Osteoblast (primary cell): Measurements from ENCODE around the gene CXCL6. TPM values are rescaled to one million over a fixed set of nuclear protein-coding genes. Genes with fewer than 3 reads are reported as not detected.

Source experiments
- DNase-seq: peaks from one replicate; pipeline ENCODE4 v3.0.0; 2011; ENCODE audit warnings: low spot score, mixed read lengths; ENCODE audit not compliant: insufficient read length; ENCODE audit errors: missing footprints
- H2AFZ ChIP-seq: 2 replicates; pipeline ENCODE4 v1.6.0; 2011; ENCODE audit warnings: mild to moderate bottlenecking, low read length
- H3K27ac ChIP-seq: 2 replicates; pipeline ENCODE4 v1.5.1; 2011; ENCODE audit warnings: mild to moderate bottlenecking, low read depth, low read length, moderate library complexity
- H3K27me3 ChIP-seq: 2 replicates; pipeline ENCODE4 v1.6.0; 2012; ENCODE audit warnings: mild to moderate bottlenecking, control low read depth, inconsistent platforms, low read length, moderate library complexity; ENCODE audit not compliant: insufficient read depth
- H3K36me3 ChIP-seq: 2 replicates; pipeline ENCODE4 v1.5.1; 2011; ENCODE audit warnings: mild to moderate bottlenecking, low read length, control low read depth, moderate library complexity; ENCODE audit not compliant: insufficient read depth
- H3K4me1 ChIP-seq: 2 replicates; pipeline ENCODE4 v1.5.1; 2011; ENCODE audit warnings: mild to moderate bottlenecking, low read length, control low read depth, moderate library complexity; ENCODE audit not compliant: insufficient read depth
- H3K4me2 ChIP-seq: 2 replicates; pipeline ENCODE4 v1.6.0; 2011; ENCODE audit warnings: mild to moderate bottlenecking, low read length; ENCODE audit not compliant: insufficient read depth
- H3K4me3 ChIP-seq: fragments of 200-600 bp; sonication (generic); 3 replicates; pipeline ENCODE4 v1.5.1; 2012; ENCODE audit warnings: mild to moderate bottlenecking, low read length, inconsistent platforms; ENCODE audit not compliant: insufficient read depth
- H3K79me2 ChIP-seq: 2 replicates; pipeline ENCODE4 v1.6.0; 2012; ENCODE audit warnings: mild to moderate bottlenecking, low read length, control low read depth, inconsistent platforms; ENCODE audit not compliant: insufficient read depth
- H3K9me3 ChIP-seq: 2 replicates; pipeline ENCODE4 v1.5.1; 2011; ENCODE audit warnings: low read depth, low read length, control low read depth
- H4K20me1 ChIP-seq: 2 replicates; pipeline ENCODE4 v1.6.0; 2012; ENCODE audit warnings: mild to moderate bottlenecking, low read length, control low read depth; ENCODE audit not compliant: insufficient read depth
- CTCF ChIP-seq: IDR thresholded peaks from 2 replicates; pipeline ENCODE4 v1.5.1; 2011; ENCODE audit warnings: mild to moderate bottlenecking, low read depth, low read length, moderate library complexity; ENCODE audit errors: extremely low read depth
- total RNA-seq: library from RNA; depleted of rRNA; stranded (reverse); fragments of >200 nt; gene quantifications from 2 replicates; pipeline ENCODE4 v1.2.3, GENCODE V29; 2012

The CXCL6 gene
- total RNA-seq, result 1.1 TPM in 1 of 2 replicates, not detected in the other

GRCh38 chr4:73836373-73837279 lies at the start of gene CXCL6:
CXCL6 (plus strand) TSS chr4:73836678; CDS start chr4:73836751, 73 bp downstream.
- Histone ChIP-seq H4K20me1 (no peaks in the 10 kb centered on the region), H3K36me3 (no peaks in the 10 kb centered on the region), H3K4me3 (peak within 1 kb of the TSS; percentile 70), H3K4me1 (peaks cover 31% of the 10 kb centered on the region), H3K9me3 (no peaks in the 10 kb centered on the region), H3K27ac (no peak within 1 kb of the TSS), H3K79me2 (no peaks in the 10 kb centered on the region), H2AFZ (peak within 1 kb of the TSS; percentile 83), H3K4me2 (peak within 1 kb of the TSS; percentile 91), H3K27me3 (no peaks in the 10 kb centered on the region)
- TF ChIP-seq CTCF, result no peak
- peak; percentile 85 for DNase-seq

GRCh38 chr4:73788411-73788810 lies 48.1 kb upstream of the CXCL6 start:
- H3K4me2 ChIP-seq, result no peak overlapping the region
- H3K79me2 ChIP-seq, result no peaks in the 10 kb centered on the region
- no peak overlapping the region for H2AFZ ChIP-seq
- H4K20me1 ChIP-seq, result no peaks in the 10 kb centered on the region
- H3K4me3 ChIP-seq, result no peak overlapping the region
- H3K4me1 ChIP-seq, result no peaks in the 10 kb centered on the region
- no peaks in the 10 kb centered on the region for H3K36me3 ChIP-seq
- no peaks in the 10 kb centered on the region for H3K27me3 ChIP-seq
- DNase-seq, result no peak
- TF ChIP-seq CTCF, result no peak
- H3K9me3 ChIP-seq, result no peaks in the 10 kb centered on the region
- H3K27ac ChIP-seq, result no peak overlapping the region

GRCh38 chr4:73798842-73799241 lies 37.6 kb upstream of the CXCL6 start:
- peak; percentile 22 for DNase-seq
- no peak overlapping the region for H3K4me3 ChIP-seq
- no peak overlapping the region for H3K27ac ChIP-seq
- no peaks in the 10 kb centered on the region for H3K4me1 ChIP-seq
- no peaks in the 10 kb centered on the region for H4K20me1 ChIP-seq
- no peaks in the 10 kb centered on the region for H3K27me3 ChIP-seq
- H3K9me3 ChIP-seq, result no peaks in the 10 kb centered on the region
- no peak for TF ChIP-seq CTCF
- no peaks in the 10 kb centered on the region for H3K36me3 ChIP-seq
- no peak overlapping the region for H2AFZ ChIP-seq
- no peak overlapping the region for H3K4me2 ChIP-seq
- no peaks in the 10 kb centered on the region for H3K79me2 ChIP-seq

- Histone ChIP-seq H4K20me1 (no peaks in the 10 kb centered on the region), H2AFZ (no peak overlapping the region), H3K79me2 (no peaks in the 10 kb centered on the region), H3K4me2 (no peak overlapping the region), H3K9me3 (no peaks in the 10 kb centered on the region), H3K36me3 (no peaks in the 10 kb centered on the region), H3K27ac (no peak overlapping the region), H3K27me3 (no peaks in the 10 kb centered on the region), H3K4me3 (no peak overlapping the region), H3K4me1 (no peaks in the 10 kb centered on the region)
- no peak for DNase-seq
- no peak for TF ChIP-seq CTCF
Observed at GRCh38 chr4:73800206-73800605, 36.3 kb upstream of the CXCL6 start.
